Hindlimb muscle (tissue), 1 donor: ENCODE measurements around the gene SLC17A3. TPM values are rescaled to one million over a fixed set of nuclear protein-coding genes. Genes with fewer than 3 reads are reported as not detected.

Experiments used
- DNase-seq: peaks from one replicate; pipeline ENCODE4 v3.0.0-alpha.2; 2013
- polyA plus RNA-seq: library from polyadenylated mRNA; unstranded; fragments of 120-200 nt; gene quantifications from one replicate; pipeline ENCODE4 v1.2.1, GENCODE V29; 2013; ENCODE audit not compliant: insufficient read length

The SLC17A3 gene
- polyA plus RNA-seq, 1 donor: not detected

- peak; percentile 23 for DNase-seq
Observed at GRCh38 chr6:25889877-25890853, 16.1 kb upstream of the SLC17A3 start.

GRCh38 chr6:25888626-25889025, 14.6 kb upstream of the SLC17A3 start:
- DNase-seq: no peak

- DNase-seq: no peak
Observed at GRCh38 chr6:25886066-25886465, 12.0 kb upstream of the SLC17A3 start.

GRCh38 chr6:25883991-25884390, 9.9 kb upstream of the SLC17A3 start:
- no peak for DNase-seq

- DNase-seq: no peak
Observed at GRCh38 chr6:25883536-25883935, 9.5 kb upstream of the SLC17A3 start.

- no peak for DNase-seq
Observed at GRCh38 chr6:25882051-25882496, 8.0 kb upstream of the SLC17A3 start.

GRCh38 chr6:25880601-25881000, 6.6 kb upstream of the SLC17A3 start:
- no peak for DNase-seq

- DNase-seq: no peak
Observed at GRCh38 chr6:25878721-25879322, 4.8 kb upstream of the SLC17A3 start.

- no peak for DNase-seq
Observed at GRCh38 chr6:25875926-25876602, 2.0 kb upstream of the SLC17A3 start.

- no peak for DNase-seq
Observed at GRCh38 chr6:25875563-25875905, 1.5 kb upstream of the SLC17A3 start.

- no peak for DNase-seq
Observed at GRCh38 chr6:25874822-25875562, 949 bp upstream of the SLC17A3 start.

- DNase-seq: no peak
Observed at GRCh38 chr6:25872814-25873213, 1.2 kb downstream of the SLC17A3 start.

GRCh38 chr6:25869840-25870239, 4.2 kb downstream of the SLC17A3 start:
- DNase-seq: no peak

GRCh38 chr6:25868436-25869183, 5.4 kb downstream of the SLC17A3 start:
- DNase-seq: no peak

- no peak for DNase-seq
Observed at GRCh38 chr6:25866011-25866410, 8.0 kb downstream of the SLC17A3 start.

GRCh38 chr6:25863360-25863759, 10.7 kb downstream of the SLC17A3 start:
- no peak for DNase-seq

GRCh38 chr6:25862199-25862598, 11.8 kb downstream of the SLC17A3 start:
- DNase-seq: no peak

GRCh38 chr6:25852756-25853155, 21.3 kb downstream of the SLC17A3 start:
- no peak for DNase-seq

GRCh38 chr6:25851961-25852360, 22.1 kb downstream of the SLC17A3 start:
- DNase-seq: no peak

GRCh38 chr6:25844518-25844917, 29.5 kb downstream of the SLC17A3 start:
- DNase-seq: no peak

- no peak for DNase-seq
Observed at GRCh38 chr6:25842526-25842925, 31.5 kb downstream of the SLC17A3 start.
